ENCODE results near the gene B9D1. TPM values are rescaled to one million over a fixed set of nuclear protein-coding genes. Genes with fewer than 3 reads are reported as not detected.
A peak's percentile ranks its signal among the peaks of the same experiment; 100 is the strongest.

The B9D1 gene
- total and polyA plus RNA-seq, 2 donors, result 14.4 to 14.5 TPM

GRCh38 chr17:19347323-19348080, 15.0 kb downstream of the B9D1 start:
- no peaks in the 10 kb centered on the region for H3K4me1 ChIP-seq (ENCODE audit: insufficient read depth)
- 88% methylated on average over 13 of the region's 13 CpGs for WGBS
- H3K36me3 ChIP-seq (ENCODE audit: insufficient read depth), result no peaks in the 10 kb centered on the region
- no peak for DNase-seq (ENCODE audit: extremely low spot score)
- no peak overlapping the region for H3K27ac ChIP-seq (ENCODE audit: low read depth)
- H3K4me3 ChIP-seq (ENCODE audit: low read depth, low read length), result no peak overlapping the region

- 43% methylated on average over 19 of the region's 19 CpGs for WGBS
- DNase-seq (ENCODE audit: extremely low spot score), result no peak
- H3K4me3 ChIP-seq (ENCODE audit: low read depth, low read length), result no peak overlapping the region
Observed at GRCh38 chr17:19346351-19347255, 15.9 kb downstream of the B9D1 start.

GRCh38 chr17:19345486-19346350, 16.8 kb downstream of the B9D1 start:
- Histone ChIP-seq H3K27ac (ENCODE audit: low read depth) (peak overlapping the region; percentile 12), H3K4me3 (ENCODE audit: low read depth, low read length) (no peak overlapping the region), H3K4me1 (ENCODE audit: insufficient read depth) (no peaks in the 10 kb centered on the region), H3K36me3 (ENCODE audit: insufficient read depth) (no peaks in the 10 kb centered on the region)
- no peak for DNase-seq (ENCODE audit: extremely low spot score)
- WGBS, result 83% methylated on average over 13 of the region's 13 CpGs

More at GRCh38 chr17:19346351-19347255, 15.9 kb downstream of the B9D1 start:
- Histone ChIP-seq H3K4me1 (ENCODE audit: insufficient read depth) (no peaks in the 10 kb centered on the region), H3K27ac (ENCODE audit: low read depth) (peak overlapping the region; percentile 12), H3K36me3 (ENCODE audit: insufficient read depth) (no peaks in the 10 kb centered on the region)

GRCh38 chr17:19345067-19345460, 17.5 kb downstream of the B9D1 start:
- no peak overlapping the region for H3K27ac ChIP-seq (ENCODE audit: low read depth)
- H3K36me3 ChIP-seq (ENCODE audit: insufficient read depth), result no peaks in the 10 kb centered on the region
- DNase-seq (ENCODE audit: extremely low spot score), result no peak
- WGBS, result 91% methylated on average over 7 of the region's 7 CpGs
- no peak overlapping the region for H3K4me3 ChIP-seq (ENCODE audit: low read depth, low read length)
- H3K4me1 ChIP-seq (ENCODE audit: insufficient read depth), result no peaks in the 10 kb centered on the region

GRCh38 chr17:19344311-19345066, 18.0 kb downstream of the B9D1 start:
- WGBS, result 82% methylated on average over 40 of the region's 40 CpGs
- H3K4me1 ChIP-seq (ENCODE audit: insufficient read depth), result no peaks in the 10 kb centered on the region
- H3K4me3 ChIP-seq (ENCODE audit: low read depth, low read length), result no peak overlapping the region
- no peak overlapping the region for H3K27ac ChIP-seq (ENCODE audit: low read depth)
- no peak for DNase-seq (ENCODE audit: extremely low spot score)
- H3K36me3 ChIP-seq (ENCODE audit: insufficient read depth), result no peaks in the 10 kb centered on the region

- Histone ChIP-seq H3K36me3 (ENCODE audit: insufficient read depth) (no peaks in the 10 kb centered on the region), H3K4me3 (ENCODE audit: low read depth, low read length) (no peak overlapping the region), H3K4me1 (ENCODE audit: insufficient read depth) (no peaks in the 10 kb centered on the region), H3K27ac (ENCODE audit: low read depth) (no peak overlapping the region)
- 82% methylated on average over 13 of the region's 13 CpGs for WGBS
- DNase-seq (ENCODE audit: extremely low spot score), result no peak
Observed at GRCh38 chr17:19343671-19344151, 18.8 kb downstream of the B9D1 start.

GRCh38 chr17:19343256-19343630, 19.3 kb downstream of the B9D1 start:
- DNase-seq (ENCODE audit: extremely low spot score), result no peak
- Histone ChIP-seq H3K27ac (ENCODE audit: low read depth) (no peak overlapping the region), H3K4me3 (ENCODE audit: low read depth, low read length) (no peak overlapping the region), H3K4me1 (ENCODE audit: insufficient read depth) (no peaks in the 10 kb centered on the region), H3K36me3 (ENCODE audit: insufficient read depth) (no peaks in the 10 kb centered on the region)
- 86% methylated on average over 7 of the region's 7 CpGs for WGBS

- H3K4me3 ChIP-seq (ENCODE audit: low read depth, low read length), result no peak overlapping the region
- no peak overlapping the region for H3K27ac ChIP-seq (ENCODE audit: low read depth)
- no peak for DNase-seq (ENCODE audit: extremely low spot score)
- H3K4me1 ChIP-seq (ENCODE audit: insufficient read depth), result no peaks in the 10 kb centered on the region
- H3K36me3 ChIP-seq (ENCODE audit: insufficient read depth), result no peaks in the 10 kb centered on the region
- 56% methylated on average over 7 of the region's 7 CpGs for WGBS
Observed at GRCh38 chr17:19342611-19343255, 19.8 kb downstream of the B9D1 start.

- WGBS, result 49% methylated on average over 20 of the region's 20 CpGs
- no peak for DNase-seq (ENCODE audit: extremely low spot score)
- Histone ChIP-seq H3K4me3 (ENCODE audit: low read depth, low read length) (no peak overlapping the region), H3K4me1 (ENCODE audit: insufficient read depth) (no peaks in the 10 kb centered on the region), H3K27ac (ENCODE audit: low read depth) (no peak overlapping the region), H3K36me3 (ENCODE audit: insufficient read depth) (no peaks in the 10 kb centered on the region)
Observed at GRCh38 chr17:19341641-19342610, 20.6 kb downstream of the B9D1 start.

GRCh38 chr17:19341211-19341631, 21.3 kb downstream of the B9D1 start:
- no peak for DNase-seq (ENCODE audit: extremely low spot score)
- H3K4me1 ChIP-seq (ENCODE audit: insufficient read depth), result no peaks in the 10 kb centered on the region
- no peak overlapping the region for H3K27ac ChIP-seq (ENCODE audit: low read depth)
- peaks cover 1% of the 10 kb centered on the region for H3K36me3 ChIP-seq (ENCODE audit: insufficient read depth)
- 67% methylated on average over 7 of the region's 7 CpGs for WGBS
- H3K4me3 ChIP-seq (ENCODE audit: low read depth, low read length), result no peak overlapping the region

- Histone ChIP-seq H3K27ac (ENCODE audit: low read depth) (no peak overlapping the region), H3K4me1 (ENCODE audit: insufficient read depth) (no peaks in the 10 kb centered on the region), H3K36me3 (ENCODE audit: insufficient read depth) (peaks cover 1% of the 10 kb centered on the region), H3K4me3 (ENCODE audit: low read depth, low read length) (no peak overlapping the region)
- 53% methylated on average over 2 of the region's 2 CpGs for WGBS
- DNase-seq (ENCODE audit: extremely low spot score), result no peak
Observed at GRCh38 chr17:19339341-19339815, 23.1 kb downstream of the B9D1 start.

Data from urinary bladder (tissue), 4 donors.